GM12801 (cell line): ENCODE results near the gene GSG1.

Experiments used
- TF ChIP-seq, protein P1 (sequence below): IDR thresholded peaks from one replicate; pipeline ENCODE4 v1.5.1; 2011; ENCODE audit warnings: control low read depth; ENCODE audit not compliant: insufficient read length; ENCODE audit errors: extremely low read depth

GSG1 gene

DNA sequence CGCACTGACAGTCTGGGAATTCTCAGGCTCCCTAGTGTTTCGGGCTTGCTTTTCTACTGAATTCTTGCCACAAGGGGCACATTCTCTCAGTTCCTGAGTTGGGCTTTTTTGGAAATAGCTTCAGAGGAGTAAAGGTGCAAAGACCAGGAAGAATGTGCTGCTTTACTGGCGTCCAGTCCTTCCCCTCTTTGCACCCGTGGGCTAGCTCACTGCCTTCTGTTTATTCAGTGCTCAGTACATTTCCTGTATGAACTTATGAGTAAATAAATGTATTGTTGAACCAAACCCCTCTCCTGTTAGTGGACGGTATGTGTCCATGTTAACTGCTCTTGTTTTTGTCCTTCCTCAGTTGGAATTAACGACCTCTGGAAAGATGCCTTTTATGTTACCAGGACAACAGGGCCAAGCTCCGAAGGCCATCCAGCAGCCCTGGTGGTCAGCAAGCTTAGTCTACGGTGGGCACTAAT is 24.0 kb downstream of the GSG1 start:
- TF ChIP-seq, protein P1, sequence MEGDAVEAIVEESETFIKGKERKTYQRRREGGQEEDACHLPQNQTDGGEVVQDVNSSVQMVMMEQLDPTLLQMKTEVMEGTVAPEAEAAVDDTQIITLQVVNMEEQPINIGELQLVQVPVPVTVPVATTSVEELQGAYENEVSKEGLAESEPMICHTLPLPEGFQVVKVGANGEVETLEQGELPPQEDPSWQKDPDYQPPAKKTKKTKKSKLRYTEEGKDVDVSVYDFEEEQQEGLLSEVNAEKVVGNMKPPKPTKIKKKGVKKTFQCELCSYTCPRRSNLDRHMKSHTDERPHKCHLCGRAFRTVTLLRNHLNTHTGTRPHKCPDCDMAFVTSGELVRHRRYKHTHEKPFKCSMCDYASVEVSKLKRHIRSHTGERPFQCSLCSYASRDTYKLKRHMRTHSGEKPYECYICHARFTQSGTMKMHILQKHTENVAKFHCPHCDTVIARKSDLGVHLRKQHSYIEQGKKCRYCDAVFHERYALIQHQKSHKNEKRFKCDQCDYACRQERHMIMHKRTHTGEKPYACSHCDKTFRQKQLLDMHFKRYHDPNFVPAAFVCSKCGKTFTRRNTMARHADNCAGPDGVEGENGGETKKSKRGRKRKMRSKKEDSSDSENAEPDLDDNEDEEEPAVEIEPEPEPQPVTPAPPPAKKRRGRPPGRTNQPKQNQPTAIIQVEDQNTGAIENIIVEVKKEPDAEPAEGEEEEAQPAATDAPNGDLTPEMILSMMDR = no peak

GRCh38 chr12:13075786-13076570 is 27.5 kb downstream of the GSG1 start:
- TF ChIP-seq, protein P1 = no peak

- TF ChIP-seq, protein P1 = no peak
These were observed 28.4 kb downstream of the GSG1 start for GRCh38 chr12:13075118-13075480.

GRCh38 chr12:13074396-13075117 is 28.9 kb downstream of the GSG1 start:
- TF ChIP-seq, protein P1 = no peak

DNA sequence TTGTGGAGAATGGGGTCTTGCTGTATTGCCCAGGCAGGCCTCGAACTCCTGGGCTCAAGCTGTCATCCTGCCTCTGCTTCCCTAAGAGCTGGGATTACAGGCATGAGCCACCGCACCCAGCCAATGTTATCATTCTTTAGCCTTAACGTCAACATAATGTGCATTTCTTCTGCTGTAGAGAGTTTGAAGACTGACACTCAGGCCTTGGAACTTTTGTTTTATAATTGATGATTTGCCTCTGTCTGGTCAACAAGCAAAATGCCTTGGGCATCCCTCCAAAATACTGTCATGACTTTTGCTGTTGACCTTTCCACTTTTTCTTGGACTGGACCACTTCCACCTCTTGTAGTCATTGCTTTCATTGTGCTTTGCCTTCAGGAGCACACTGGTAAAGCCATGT is 30.3 kb downstream of the GSG1 start:
- TF ChIP-seq, protein P1 = no peak

DNA sequence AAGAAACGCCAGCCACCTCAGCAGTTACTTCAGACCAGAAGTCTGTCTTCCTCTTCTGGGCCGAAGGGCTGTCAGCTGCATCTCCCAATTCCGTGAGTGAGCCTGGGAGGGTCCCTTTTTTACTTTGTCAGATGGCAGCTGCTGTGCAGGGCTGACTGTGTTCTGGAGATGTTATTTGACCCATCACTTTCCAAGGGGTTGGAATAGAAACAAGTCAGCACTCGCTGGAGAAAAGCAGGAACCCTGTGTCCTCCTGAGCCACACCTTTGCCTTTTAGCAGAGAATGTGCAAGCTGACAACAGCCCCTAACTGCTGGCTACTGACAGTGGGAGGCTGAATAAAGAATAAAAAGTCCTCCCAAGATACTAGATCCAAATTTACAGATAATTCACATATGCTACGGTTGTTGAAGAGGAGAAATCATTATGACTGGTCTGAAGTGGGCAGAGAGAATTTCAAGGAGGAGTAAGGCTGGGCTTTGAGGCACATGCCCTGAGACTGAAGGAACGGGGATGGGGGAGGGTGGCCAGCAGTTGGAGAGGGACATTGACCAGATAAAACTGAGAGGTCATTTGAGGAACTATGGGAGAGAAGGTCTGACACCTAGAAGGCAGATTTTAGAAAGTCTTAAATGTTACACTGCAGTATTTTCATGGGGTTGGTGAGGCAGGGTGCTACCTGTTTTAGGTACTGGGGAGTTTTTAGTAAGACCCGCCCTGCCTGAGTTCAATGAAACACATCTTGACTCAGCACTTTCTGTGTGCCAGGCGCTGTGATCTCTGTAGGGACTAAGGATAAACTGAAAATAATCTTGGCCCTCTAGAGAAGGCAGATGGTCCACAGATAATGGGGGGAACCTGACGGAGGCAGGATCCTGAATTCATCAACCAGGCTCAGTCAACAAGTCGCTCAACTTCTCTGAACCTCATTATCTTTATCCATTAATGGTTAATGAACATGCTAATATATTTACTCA is 31.9 kb downstream of the GSG1 start:
- TF ChIP-seq, protein P1 = no peak

DNA sequence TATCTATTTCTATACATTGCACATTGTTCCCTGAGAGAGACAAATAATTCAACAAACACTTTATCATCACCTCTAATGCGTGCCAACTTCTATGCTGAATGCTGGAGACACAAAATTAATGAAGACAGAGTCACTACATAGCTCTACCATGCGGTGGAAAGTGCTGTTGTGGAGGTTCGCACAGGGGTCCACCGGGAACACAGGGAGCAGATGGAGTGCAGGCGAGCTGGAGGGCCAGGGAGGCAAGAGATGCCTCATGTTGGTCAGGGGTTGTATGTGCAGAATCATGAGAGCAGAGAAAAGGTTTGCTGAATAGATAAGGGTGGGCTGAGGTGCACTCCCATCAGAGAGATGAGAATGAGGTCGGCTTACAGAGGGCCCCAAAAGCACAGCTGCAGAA is 34.1 kb downstream of the GSG1 start:
- TF ChIP-seq, protein P1 = no peak
